Measurements from ENCODE around the gene MMP2. TPM values are rescaled to one million over a fixed set of nuclear protein-coding genes. Genes with fewer than 3 reads are reported as not detected.
A peak's percentile ranks its signal among the peaks of the same experiment; 100 is the strongest.

MMP2 gene
- total RNA-seq, 4 donors from 2014 or later = 211 to 368 (median 256) TPM

- DNase-seq (ENCODE audit: extremely low spot score) = no peak
- Histone ChIP-seq H3K36me3 (peaks cover 0 to 3% (median 0%) of the 10 kb centered on the region in 4 donors), H3K9me3 (no peaks in the 10 kb centered on the region), H3K4me3 (no peak overlapping the region), H3K4me1 (peaks cover 0 to 5% (median 0%) of the 10 kb centered on the region in 4 donors), H3K27me3 (no peaks in the 10 kb centered on the region), H3K27ac (replicated peaks in 1 of 4) (no peak overlapping the region)
- TF ChIP-seq POLR2A (IDR thresholded peaks at IDR 0.05; ENCODE audit: low read depth) (no peak), CTCF (IDR thresholded peaks at IDR 0.05) (no peak), POLR2AphosphoS5 (IDR thresholded peaks at IDR 0.05) (no peak)
- 96% methylated on average over 1 of the region's 1 CpG for WGBS
- intact Hi-C loops (cut with DNase I) = no loop called here
These were observed 61.2 kb downstream of the MMP2 start for GRCh38 chr16:55540221-55540620.

- 95% methylated on average over 1 of the region's 1 CpG for WGBS
- intact Hi-C loops (cut with DNase I) = loop anchor here (2.0 kb wide), 1 partner anchor 78 kb away; no protein-coding TSS in a partner anchor
- Histone ChIP-seq H3K27ac (replicated peaks in 1 of 4) (peak overlapping the region in 1 of 4 donors; percentile 12), H3K27me3 (no peaks in the 10 kb centered on the region), H3K4me3 (no peak overlapping the region), H3K9me3 (no peaks in the 10 kb centered on the region), H3K36me3 (peaks cover 0 to 3% (median 0%) of the 10 kb centered on the region in 4 donors), H3K4me1 (peaks cover 0 to 5% (median 0%) of the 10 kb centered on the region in 4 donors)
- no peak for DNase-seq (ENCODE audit: extremely low spot score)
- TF ChIP-seq EP300 (IDR thresholded peaks at IDR 0.05) (no peak), CTCF (IDR thresholded peaks at IDR 0.05) (no peak), POLR2A (IDR thresholded peaks at IDR 0.05; ENCODE audit: low read depth) (no peak), POLR2AphosphoS5 (IDR thresholded peaks at IDR 0.05) (no peak)
These were observed 63.6 kb downstream of the MMP2 start for GRCh38 chr16:55542459-55543082.

GRCh38 chr16:55543472-55543871 is 64.5 kb downstream of the MMP2 start:
- no peaks in the 10 kb centered on the region for H3K9me3 ChIP-seq
- no peak overlapping the region for H3K4me3 ChIP-seq
- H3K4me1 ChIP-seq = peaks cover 0 to 5% (median 0%) of the 10 kb centered on the region in 4 donors
- H3K36me3 ChIP-seq = peaks cover 0 to 3% (median 0%) of the 10 kb centered on the region in 4 donors
- DNase-seq (ENCODE audit: extremely low spot score) = no peak
- TF ChIP-seq EP300 (IDR thresholded peaks at IDR 0.05) = no peak
- peak; percentile 33 to 42 (median 35) for TF ChIP-seq CTCF (IDR thresholded peaks at IDR 0.05)
- no peak for TF ChIP-seq POLR2A (IDR thresholded peaks at IDR 0.05; ENCODE audit: low read depth)
- TF ChIP-seq POLR2AphosphoS5 (IDR thresholded peaks at IDR 0.05) = no peak
- WGBS = 37% methylated on average over 2 of the region's 2 CpGs
- intact Hi-C loops (cut with DNase I) = loop anchor here (2.0 kb wide), 1 partner anchor 79 kb away; no protein-coding TSS in a partner anchor
- no peak overlapping the region for H3K27ac ChIP-seq (replicated peaks in 1 of 4)
- no peaks in the 10 kb centered on the region for H3K27me3 ChIP-seq

- H3K27me3 ChIP-seq = peaks cover 0 to 4% (median 0%) of the 10 kb centered on the region in 4 donors
- no peak overlapping the region for H3K4me3 ChIP-seq
- peaks cover 0 to 10% (median 4%) of the 10 kb centered on the region in 4 donors for H3K9me3 ChIP-seq
- peaks cover 0 to 10% (median 5%) of the 10 kb centered on the region in 4 donors for H3K4me1 ChIP-seq
- no peak for TF ChIP-seq EP300 (IDR thresholded peaks at IDR 0.05)
- no peak for TF ChIP-seq CTCF (IDR thresholded peaks at IDR 0.05)
- TF ChIP-seq POLR2A (IDR thresholded peaks at IDR 0.05; ENCODE audit: low read depth) = no peak
- no peak for TF ChIP-seq POLR2AphosphoS5 (IDR thresholded peaks at IDR 0.05)
- intact Hi-C loops (cut with DNase I) = no loop called here
- no peak overlapping the region for H3K27ac ChIP-seq (replicated peaks in 1 of 4)
- H3K36me3 ChIP-seq = peaks cover 0 to 15% (median 3%) of the 10 kb centered on the region in 4 donors
- DNase-seq (ENCODE audit: extremely low spot score) = no peak
These were observed 73.6 kb downstream of the MMP2 start for GRCh38 chr16:55552621-55553020.

Data from esophagus muscularis mucosa (tissue), 4 donors.